ENCODE results near the gene OSBPL8.
"Not testable (repeated sequence)": the region's sequence is repeated elsewhere in the genome, so short reads cannot be mapped to it uniquely, and the experiment has no call there.

OSBPL8 gene

GRCh38 chr12:76383988-76384387, 175.6 kb downstream of the OSBPL8 start:
- H3K4me1 ChIP-seq (ENCODE audit: control insufficient read depth in 1 of 2, insufficient read depth in 2 of 2, low read length in 2 of 2) = no peaks in the 10 kb centered on the region
- H3K27me3 ChIP-seq (ENCODE audit: control insufficient read depth in 1 of 2, insufficient read depth in 2 of 2, low read length in 2 of 2) = no peaks in the 10 kb centered on the region
- no peaks in the 10 kb centered on the region for H3K9me3 ChIP-seq (ENCODE audit: control insufficient read depth in 1 of 2, low read length in 2 of 2)
- H3K36me3 ChIP-seq (ENCODE audit: control insufficient read depth in 1 of 2, insufficient read depth in 2 of 2, low read length in 2 of 2) = peaks cover 0 to 5% of the 10 kb centered on the region in 2 donors
- H3K4me3 ChIP-seq (ENCODE audit: low read depth in 1 of 2, low read length in 2 of 2) = no peak overlapping the region
- no peak overlapping the region for H3K27ac ChIP-seq (ENCODE audit: low read depth, low read length)
- no peak overlapping the region for H3K9ac ChIP-seq (ENCODE audit: low read depth in 1 of 2, low read length in 2 of 2)

GRCh38 chr12:76379261-76379660, 180.3 kb downstream of the OSBPL8 start:
- H3K4me1 ChIP-seq (ENCODE audit: control insufficient read depth in 1 of 2, insufficient read depth in 2 of 2, low read length in 2 of 2) = no peaks in the 10 kb centered on the region
- H3K27ac ChIP-seq (ENCODE audit: low read depth, low read length) = no peak overlapping the region
- H3K27me3 ChIP-seq (ENCODE audit: control insufficient read depth in 1 of 2, insufficient read depth in 2 of 2, low read length in 2 of 2) = no peaks in the 10 kb centered on the region
- H3K9ac ChIP-seq (ENCODE audit: low read depth in 1 of 2, low read length in 2 of 2) = no peak overlapping the region
- H3K9me3 ChIP-seq (ENCODE audit: control insufficient read depth in 1 of 2, low read length in 2 of 2) = no peaks in the 10 kb centered on the region
- H3K36me3 ChIP-seq (ENCODE audit: control insufficient read depth in 1 of 2, insufficient read depth in 2 of 2, low read length in 2 of 2) = peaks cover 7 to 12% of the 10 kb centered on the region in 2 donors
- no peak overlapping the region for H3K4me3 ChIP-seq (ENCODE audit: low read depth in 1 of 2, low read length in 2 of 2)

- H3K27ac ChIP-seq (ENCODE audit: low read depth, low read length); H3K4me3 ChIP-seq (ENCODE audit: low read depth in 1 of 2, low read length in 2 of 2); H3K9ac ChIP-seq (ENCODE audit: low read depth in 1 of 2, low read length in 2 of 2); H3K4me1 ChIP-seq (ENCODE audit: control insufficient read depth in 1 of 2, insufficient read depth in 2 of 2, low read length in 2 of 2); H3K27me3 ChIP-seq (ENCODE audit: control insufficient read depth in 1 of 2, insufficient read depth in 2 of 2, low read length in 2 of 2); H3K9me3 ChIP-seq (ENCODE audit: control insufficient read depth in 1 of 2, low read length in 2 of 2): not testable (repeated sequence)
- H3K36me3 ChIP-seq (ENCODE audit: control insufficient read depth in 1 of 2, insufficient read depth in 2 of 2, low read length in 2 of 2) = peaks cover 7 to 12% of the 10 kb centered on the region in 2 donors
These were observed 182.7 kb downstream of the OSBPL8 start for GRCh38 chr12:76376876-76377275.

GRCh38 chr12:76375939-76376338, 183.6 kb downstream of the OSBPL8 start:
- Histone ChIP-seq H3K4me1 (ENCODE audit: control insufficient read depth in 1 of 2, insufficient read depth in 2 of 2, low read length in 2 of 2) (no peaks in the 10 kb centered on the region), H3K27ac (ENCODE audit: low read depth, low read length) (no peak overlapping the region), H3K9me3 (ENCODE audit: control insufficient read depth in 1 of 2, low read length in 2 of 2) (no peaks in the 10 kb centered on the region), H3K4me3 (ENCODE audit: low read depth in 1 of 2, low read length in 2 of 2) (no peak overlapping the region), H3K36me3 (ENCODE audit: control insufficient read depth in 1 of 2, insufficient read depth in 2 of 2, low read length in 2 of 2) (peaks cover 8 to 12% of the 10 kb centered on the region in 2 donors), H3K27me3 (ENCODE audit: control insufficient read depth in 1 of 2, insufficient read depth in 2 of 2, low read length in 2 of 2) (no peaks in the 10 kb centered on the region), H3K9ac (ENCODE audit: low read depth in 1 of 2, low read length in 2 of 2) (no peak overlapping the region)

- Histone ChIP-seq H3K9ac (ENCODE audit: low read depth in 1 of 2, low read length in 2 of 2) (no peak overlapping the region), H3K27ac (ENCODE audit: low read depth, low read length) (no peak overlapping the region), H3K9me3 (ENCODE audit: control insufficient read depth in 1 of 2, low read length in 2 of 2) (no peaks in the 10 kb centered on the region), H3K36me3 (ENCODE audit: control insufficient read depth in 1 of 2, insufficient read depth in 2 of 2, low read length in 2 of 2) (peaks cover 8 to 12% of the 10 kb centered on the region in 2 donors), H3K27me3 (ENCODE audit: control insufficient read depth in 1 of 2, insufficient read depth in 2 of 2, low read length in 2 of 2) (no peaks in the 10 kb centered on the region), H3K4me1 (ENCODE audit: control insufficient read depth in 1 of 2, insufficient read depth in 2 of 2, low read length in 2 of 2) (no peaks in the 10 kb centered on the region), H3K4me3 (ENCODE audit: low read depth in 1 of 2, low read length in 2 of 2) (no peak overlapping the region)
These were observed 184.1 kb downstream of the OSBPL8 start for GRCh38 chr12:76375470-76375869.

- no peaks in the 10 kb centered on the region for H3K27me3 ChIP-seq (ENCODE audit: control insufficient read depth in 1 of 2, insufficient read depth in 2 of 2, low read length in 2 of 2)
- H3K36me3 ChIP-seq (ENCODE audit: control insufficient read depth in 1 of 2, insufficient read depth in 2 of 2, low read length in 2 of 2) = peaks cover 10 to 12% of the 10 kb centered on the region in 2 donors
- H3K27ac ChIP-seq (ENCODE audit: low read depth, low read length) = no peak overlapping the region
- H3K4me1 ChIP-seq (ENCODE audit: control insufficient read depth in 1 of 2, insufficient read depth in 2 of 2, low read length in 2 of 2) = no peaks in the 10 kb centered on the region
- no peak overlapping the region for H3K9ac ChIP-seq (ENCODE audit: low read depth in 1 of 2, low read length in 2 of 2)
- H3K4me3 ChIP-seq (ENCODE audit: low read depth in 1 of 2, low read length in 2 of 2) = no peak overlapping the region
- H3K9me3 ChIP-seq (ENCODE audit: control insufficient read depth in 1 of 2, low read length in 2 of 2) = no peaks in the 10 kb centered on the region
These were observed 185.1 kb downstream of the OSBPL8 start for GRCh38 chr12:76374386-76375020.

GRCh38 chr12:76368230-76368629, 191.3 kb downstream of the OSBPL8 start:
- Histone ChIP-seq H3K4me3 (ENCODE audit: low read depth in 1 of 2, low read length in 2 of 2) (no peak overlapping the region), H3K4me1 (ENCODE audit: control insufficient read depth in 1 of 2, insufficient read depth in 2 of 2, low read length in 2 of 2) (no peaks in the 10 kb centered on the region), H3K9ac (ENCODE audit: low read depth in 1 of 2, low read length in 2 of 2) (no peak overlapping the region), H3K36me3 (ENCODE audit: control insufficient read depth in 1 of 2, insufficient read depth in 2 of 2, low read length in 2 of 2) (peaks cover 9 to 22% of the 10 kb centered on the region in 2 donors), H3K27ac (ENCODE audit: low read depth, low read length) (no peak overlapping the region), H3K9me3 (ENCODE audit: control insufficient read depth in 1 of 2, low read length in 2 of 2) (no peaks in the 10 kb centered on the region), H3K27me3 (ENCODE audit: control insufficient read depth in 1 of 2, insufficient read depth in 2 of 2, low read length in 2 of 2) (no peaks in the 10 kb centered on the region)

- H3K27me3 ChIP-seq (ENCODE audit: control insufficient read depth in 1 of 2, insufficient read depth in 2 of 2, low read length in 2 of 2) = no peaks in the 10 kb centered on the region
- peaks cover 9 to 18% of the 10 kb centered on the region in 2 donors for H3K36me3 ChIP-seq (ENCODE audit: control insufficient read depth in 1 of 2, insufficient read depth in 2 of 2, low read length in 2 of 2)
- no peaks in the 10 kb centered on the region for H3K9me3 ChIP-seq (ENCODE audit: control insufficient read depth in 1 of 2, low read length in 2 of 2)
- H3K27ac ChIP-seq (ENCODE audit: low read depth, low read length) = no peak overlapping the region
- H3K4me1 ChIP-seq (ENCODE audit: control insufficient read depth in 1 of 2, insufficient read depth in 2 of 2, low read length in 2 of 2) = no peaks in the 10 kb centered on the region
- H3K9ac ChIP-seq (ENCODE audit: low read depth in 1 of 2, low read length in 2 of 2) = no peak overlapping the region
- no peak overlapping the region for H3K4me3 ChIP-seq (ENCODE audit: low read depth in 1 of 2, low read length in 2 of 2)
These were observed 193.4 kb downstream of the OSBPL8 start for GRCh38 chr12:76366163-76366562.

GRCh38 chr12:76364131-76364530, 195.4 kb downstream of the OSBPL8 start:
- H3K9me3 ChIP-seq (ENCODE audit: control insufficient read depth in 1 of 2, low read length in 2 of 2); H3K4me1 ChIP-seq (ENCODE audit: control insufficient read depth in 1 of 2, insufficient read depth in 2 of 2, low read length in 2 of 2); H3K9ac ChIP-seq (ENCODE audit: low read depth in 1 of 2, low read length in 2 of 2); H3K27ac ChIP-seq (ENCODE audit: low read depth, low read length); H3K27me3 ChIP-seq (ENCODE audit: control insufficient read depth in 1 of 2, insufficient read depth in 2 of 2, low read length in 2 of 2); H3K4me3 ChIP-seq (ENCODE audit: low read depth in 1 of 2, low read length in 2 of 2): not testable (repeated sequence)
- peaks cover 9 to 16% of the 10 kb centered on the region in 2 donors for H3K36me3 ChIP-seq (ENCODE audit: control insufficient read depth in 1 of 2, insufficient read depth in 2 of 2, low read length in 2 of 2)

GRCh38 chr12:76360316-76360715, 199.3 kb downstream of the OSBPL8 start:
- Histone ChIP-seq H3K9me3 (ENCODE audit: control insufficient read depth in 1 of 2, low read length in 2 of 2) (no peaks in the 10 kb centered on the region), H3K4me3 (ENCODE audit: low read depth in 1 of 2, low read length in 2 of 2) (no peak overlapping the region), H3K36me3 (ENCODE audit: control insufficient read depth in 1 of 2, insufficient read depth in 2 of 2, low read length in 2 of 2) (peaks cover 0 to 14% of the 10 kb centered on the region in 2 donors), H3K27me3 (ENCODE audit: control insufficient read depth in 1 of 2, insufficient read depth in 2 of 2, low read length in 2 of 2) (no peaks in the 10 kb centered on the region), H3K4me1 (ENCODE audit: control insufficient read depth in 1 of 2, insufficient read depth in 2 of 2, low read length in 2 of 2) (no peaks in the 10 kb centered on the region), H3K27ac (ENCODE audit: low read depth, low read length) (no peak overlapping the region), H3K9ac (ENCODE audit: low read depth in 1 of 2, low read length in 2 of 2) (no peak overlapping the region)

All from duodenal mucosa (tissue), 2 donors.